IMR-90 (cell line): ENCODE measurements around the gene EHD4.

Experiments used
- BHLHE40 ChIP-seq: fragments of 150-350 bp; IDR thresholded peaks from 2 replicates; pipeline ENCODE4 v1.6.1; 2016; ENCODE audit warnings: mild to moderate bottlenecking, low read depth, low read length
- CEBPB ChIP-seq: IDR thresholded peaks from 2 replicates; pipeline ENCODE4 v1.6.1; 2012; ENCODE audit warnings: low read depth, low read length, improper control_type of control experiment
- CHD1 ChIP-seq: IDR thresholded peaks from 2 replicates; pipeline ENCODE4 v1.6.1; 2012; ENCODE audit warnings: low read depth, low read length, improper control_type of control experiment
- FOS ChIP-seq: fragments of 150-350 bp; IDR thresholded peaks from 2 replicates; pipeline ENCODE4 v1.6.1; 2016; ENCODE audit warnings: low read depth, low read length
- POLR2A ChIP-seq: IDR thresholded peaks from 2 replicates; pipeline ENCODE4 v1.6.1; 2012; ENCODE audit warnings: mild to moderate bottlenecking, low read depth, low read length
- RAD21 ChIP-seq: IDR thresholded peaks from 2 replicates; pipeline ENCODE4 v1.6.1; 2012; ENCODE audit warnings: low read length, improper control_type of control experiment
- RFX5 ChIP-seq: IDR thresholded peaks from 2 replicates; pipeline ENCODE4 v1.8.0; 2012; ENCODE audit warnings: low read depth, mild to moderate bottlenecking, low read length, moderate library complexity
- TF ChIP-seq, protein P1 (sequence below): conservative IDR thresholded peaks from 2 replicates; pipeline ENCODE4 v1.5.1; 2012; ENCODE audit warnings: mild to moderate bottlenecking, low read depth, low read length, improper control_type of control experiment
- TF ChIP-seq, protein P2 (sequence below): fragments of 150-350 bp; IDR thresholded peaks from 2 replicates; pipeline ENCODE4 v1.6.1; 2017; ENCODE audit warnings: mild to moderate bottlenecking, antibody characterized with exemption, low read length, low read depth

DNA sequence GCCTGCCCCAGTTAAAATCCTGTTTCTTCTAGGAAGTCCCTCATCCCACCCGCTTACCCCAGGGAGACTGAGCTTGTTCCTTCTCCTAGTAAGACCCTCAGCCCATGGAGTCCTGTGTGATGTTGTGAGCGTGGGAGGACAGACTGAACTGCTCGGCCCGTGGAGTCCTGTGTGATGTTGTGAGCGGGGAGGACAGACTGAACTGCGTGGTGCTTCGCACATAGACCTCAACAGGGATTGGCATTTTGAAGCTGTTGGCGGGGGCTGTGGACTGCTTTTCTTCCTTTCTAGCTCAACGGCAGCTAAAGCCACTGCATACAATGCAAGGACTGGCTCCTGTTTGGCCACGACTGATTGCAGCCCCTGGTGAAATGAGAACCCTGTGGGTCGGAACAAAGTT is 76.9 kb downstream of the EHD4 start:
- TF ChIP-seq, protein P1, sequence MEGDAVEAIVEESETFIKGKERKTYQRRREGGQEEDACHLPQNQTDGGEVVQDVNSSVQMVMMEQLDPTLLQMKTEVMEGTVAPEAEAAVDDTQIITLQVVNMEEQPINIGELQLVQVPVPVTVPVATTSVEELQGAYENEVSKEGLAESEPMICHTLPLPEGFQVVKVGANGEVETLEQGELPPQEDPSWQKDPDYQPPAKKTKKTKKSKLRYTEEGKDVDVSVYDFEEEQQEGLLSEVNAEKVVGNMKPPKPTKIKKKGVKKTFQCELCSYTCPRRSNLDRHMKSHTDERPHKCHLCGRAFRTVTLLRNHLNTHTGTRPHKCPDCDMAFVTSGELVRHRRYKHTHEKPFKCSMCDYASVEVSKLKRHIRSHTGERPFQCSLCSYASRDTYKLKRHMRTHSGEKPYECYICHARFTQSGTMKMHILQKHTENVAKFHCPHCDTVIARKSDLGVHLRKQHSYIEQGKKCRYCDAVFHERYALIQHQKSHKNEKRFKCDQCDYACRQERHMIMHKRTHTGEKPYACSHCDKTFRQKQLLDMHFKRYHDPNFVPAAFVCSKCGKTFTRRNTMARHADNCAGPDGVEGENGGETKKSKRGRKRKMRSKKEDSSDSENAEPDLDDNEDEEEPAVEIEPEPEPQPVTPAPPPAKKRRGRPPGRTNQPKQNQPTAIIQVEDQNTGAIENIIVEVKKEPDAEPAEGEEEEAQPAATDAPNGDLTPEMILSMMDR: no peak
- no peak for TF ChIP-seq CEBPB
- TF ChIP-seq POLR2A: no peak
- TF ChIP-seq CHD1: no peak
- TF ChIP-seq, protein P2, sequence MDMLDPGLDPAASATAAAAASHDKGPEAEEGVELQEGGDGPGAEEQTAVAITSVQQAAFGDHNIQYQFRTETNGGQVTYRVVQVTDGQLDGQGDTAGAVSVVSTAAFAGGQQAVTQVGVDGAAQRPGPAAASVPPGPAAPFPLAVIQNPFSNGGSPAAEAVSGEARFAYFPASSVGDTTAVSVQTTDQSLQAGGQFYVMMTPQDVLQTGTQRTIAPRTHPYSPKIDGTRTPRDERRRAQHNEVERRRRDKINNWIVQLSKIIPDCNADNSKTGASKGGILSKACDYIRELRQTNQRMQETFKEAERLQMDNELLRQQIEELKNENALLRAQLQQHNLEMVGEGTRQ: no peak
- no peak for TF ChIP-seq RFX5
- no peak for TF ChIP-seq FOS
- no peak for TF ChIP-seq BHLHE40
- no peak for TF ChIP-seq RAD21
